ENCODE data around the gene DRGX.

Gene DRGX

GRCh38 chr10:49431426-49431825, 35.5 kb upstream of the DRGX start:
- no peak for DNase-seq (ENCODE audit: low read depth in 1 of 2, low spot score in 1 of 2)
- H3K4me3 ChIP-seq (replicated peaks; ENCODE audit: insufficient read depth, low read length), result no peak overlapping the region
- no peaks in the 10 kb centered on the region for H3K27me3 ChIP-seq (ENCODE audit: insufficient read depth, poor library complexity, severe bottlenecking)
- no peak overlapping the region for H3K27ac ChIP-seq (replicated peaks)
- TF ChIP-seq POLR2AphosphoS5 (IDR thresholded peaks at IDR 0.05; ENCODE audit: low read depth) (no peak), SPI1 (IDR thresholded peaks at IDR 0.05; ENCODE audit: borderline replicate concordance, low read depth) (no peak), REST (IDR thresholded peaks at IDR 0.05; ENCODE audit: insufficient replicate concordance, low read depth) (no peak), GABPA (IDR thresholded peaks at IDR 0.05; ENCODE audit: low read depth) (no peak), CTCF (IDR thresholded peaks at IDR 0.05; ENCODE audit: insufficient read depth, low read length) (no peak)

GRCh38 chr10:49429458-49429857, 33.6 kb upstream of the DRGX start:
- TF ChIP-seq REST (IDR thresholded peaks at IDR 0.05; ENCODE audit: insufficient replicate concordance, low read depth), result no peak
- no peak for TF ChIP-seq POLR2AphosphoS5 (IDR thresholded peaks at IDR 0.05; ENCODE audit: low read depth)
- TF ChIP-seq SPI1 (IDR thresholded peaks at IDR 0.05; ENCODE audit: borderline replicate concordance, low read depth), result no peak
- TF ChIP-seq GABPA (IDR thresholded peaks at IDR 0.05; ENCODE audit: low read depth), result no peak
- no peak for TF ChIP-seq CTCF (IDR thresholded peaks at IDR 0.05; ENCODE audit: insufficient read depth, low read length)
- DNase-seq (ENCODE audit: low read depth in 1 of 2, low spot score in 1 of 2), result no peak
- Histone ChIP-seq H3K27ac (replicated peaks) (no peak overlapping the region), H3K27me3 (ENCODE audit: insufficient read depth, poor library complexity, severe bottlenecking) (no peaks in the 10 kb centered on the region), H3K4me3 (replicated peaks; ENCODE audit: insufficient read depth, low read length) (no peak overlapping the region)

- Histone ChIP-seq H3K27ac (replicated peaks) (no peak overlapping the region), H3K4me3 (replicated peaks; ENCODE audit: insufficient read depth, low read length) (no peak overlapping the region), H3K27me3 (ENCODE audit: insufficient read depth, poor library complexity, severe bottlenecking) (no peaks in the 10 kb centered on the region)
- DNase-seq (ENCODE audit: low read depth in 1 of 2, low spot score in 1 of 2), result no peak
- TF ChIP-seq REST (IDR thresholded peaks at IDR 0.05; ENCODE audit: insufficient replicate concordance, low read depth), result no peak
- no peak for TF ChIP-seq GABPA (IDR thresholded peaks at IDR 0.05; ENCODE audit: low read depth)
- TF ChIP-seq POLR2AphosphoS5 (IDR thresholded peaks at IDR 0.05; ENCODE audit: low read depth), result no peak
These were observed 30.8 kb upstream of the DRGX start for GRCh38 chr10:49426490-49427360.
